Measurements from ENCODE around the gene OST4.

The OST4 gene

GRCh38 chr2:27023740-27024139 lies 47.7 kb downstream of the OST4 start:
- no peak for DNase-seq

DNA sequence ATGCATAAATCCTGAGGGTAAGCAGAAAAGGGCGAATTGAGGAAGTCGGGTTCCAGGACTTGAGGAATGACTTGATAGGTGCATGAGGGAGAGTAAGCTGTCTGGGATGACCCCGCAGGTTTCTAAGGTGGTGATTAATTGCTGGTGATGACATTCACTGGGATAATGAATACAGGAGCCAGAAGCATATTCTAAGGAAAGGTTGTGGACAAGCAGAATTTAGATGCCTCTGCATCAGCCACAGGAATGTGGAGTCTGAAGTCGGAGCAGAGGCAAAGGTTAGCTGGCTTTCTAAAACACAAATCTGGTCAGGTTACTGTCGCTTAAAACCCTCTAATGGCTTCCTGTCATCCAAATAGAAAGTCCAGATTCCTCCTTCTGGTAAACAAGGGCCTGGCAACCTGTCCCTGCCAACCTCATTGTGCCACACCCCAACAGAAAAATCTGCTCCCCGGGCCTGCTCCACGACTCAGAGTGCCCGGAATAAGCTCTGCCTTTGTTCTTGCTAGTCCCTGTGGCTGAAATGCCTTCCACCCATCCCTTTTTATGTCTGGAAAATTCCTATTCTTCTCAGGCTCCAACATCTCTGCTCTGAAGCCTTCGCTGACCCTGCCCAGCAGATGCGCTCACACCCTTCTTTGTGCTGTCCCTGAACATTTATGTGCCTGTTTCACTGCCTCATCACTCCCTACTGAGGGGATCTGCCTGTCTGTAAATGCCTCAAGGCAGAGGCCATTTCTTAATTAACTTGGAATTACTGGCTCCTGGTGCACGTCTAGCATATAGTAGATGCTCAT lies 50.0 kb downstream of the OST4 start:
- peak; percentile 39 for DNase-seq

Data from fibroblast of upper back skin (primary cell).